ENCODE results near the gene POLA1. TPM values are rescaled to one million over a fixed set of nuclear protein-coding genes. Genes with fewer than 3 reads are reported as not detected.

The POLA1 gene
- total and polyA plus RNA-seq, 12 donors, result 2.2 to 11.0 (median 5.9) TPM

- intact Hi-C loops (cut with DNase I), result no loop called here
- Histone ChIP-seq H3K4me1 (replicated peaks in 1 of 2) (no peaks in the 10 kb centered on the region), H3K36me3 (replicated peaks in 1 of 2) (no peaks in the 10 kb centered on the region), H3K27me3 (peaks cover 3% of the 10 kb centered on the region), H3K9me3 (replicated peaks in 1 of 3) (no peaks in the 10 kb centered on the region), H3K4me3 (no peak overlapping the region), H3K27ac (no peak overlapping the region)
- no peak for DNase-seq
- no peak for TF ChIP-seq CTCF (IDR thresholded peaks at IDR 0.05)
- TF ChIP-seq POLR2A (IDR thresholded peaks at IDR 0.05), result no peak
- 69 to 98% (median 81%) methylated on average over 5 of the region's 5 CpGs for WGBS, 4 donors
Observed at GRCh38 chrX:24927372-24927771, 233.7 kb downstream of the POLA1 start.

GRCh38 chrX:24928114-24928513 is 234.4 kb downstream of the POLA1 start:
- H3K4me1 ChIP-seq (replicated peaks in 1 of 2), result no peaks in the 10 kb centered on the region
- no peak overlapping the region for H3K4me3 ChIP-seq
- H3K36me3 ChIP-seq (replicated peaks in 1 of 2), result no peaks in the 10 kb centered on the region
- no peaks in the 10 kb centered on the region for H3K9me3 ChIP-seq (replicated peaks in 1 of 3)
- no peak for DNase-seq
- H3K27ac ChIP-seq, result no peak overlapping the region
- WGBS, 4 donors, result 80 to 95% (median 88%) methylated on average over 6 of the region's 6 CpGs
- peaks cover 3% of the 10 kb centered on the region for H3K27me3 ChIP-seq
- intact Hi-C loops (cut with DNase I), result no loop called here
- TF ChIP-seq POLR2A (IDR thresholded peaks at IDR 0.05), result no peak
- TF ChIP-seq CTCF (IDR thresholded peaks at IDR 0.05), result no peak

GRCh38 chrX:24934279-24934678 is 240.6 kb downstream of the POLA1 start:
- TF ChIP-seq CTCF (IDR thresholded peaks at IDR 0.05), result no peak
- H3K27ac ChIP-seq, result no peak overlapping the region
- intact Hi-C loops (cut with DNase I), result no loop called here

GRCh38 chrX:24945009-24945408 is 251.3 kb downstream of the POLA1 start:
- H3K4me1 ChIP-seq (replicated peaks in 1 of 2), result no peaks in the 10 kb centered on the region
- no peaks in the 10 kb centered on the region for H3K27me3 ChIP-seq
- no peak overlapping the region for H3K27ac ChIP-seq
- 51 to 89% (median 65%) methylated on average over 4 of the region's 4 CpGs for WGBS, 4 donors
- intact Hi-C loops (cut with DNase I), result no loop called here
- H3K9me3 ChIP-seq (replicated peaks in 1 of 3), result no peaks in the 10 kb centered on the region
- H3K4me3 ChIP-seq, result no peak overlapping the region
- H3K36me3 ChIP-seq (replicated peaks in 1 of 2), result no peaks in the 10 kb centered on the region
- DNase-seq, result no peak
- TF ChIP-seq CTCF (IDR thresholded peaks at IDR 0.05) (no peak), POLR2A (IDR thresholded peaks at IDR 0.05) (no peak)

More at GRCh38 chrX:24934279-24934678, 240.6 kb downstream of the POLA1 start:
- no peak overlapping the region for H3K4me3 ChIP-seq
- H3K36me3 ChIP-seq (replicated peaks in 1 of 2), result no peaks in the 10 kb centered on the region
- no peaks in the 10 kb centered on the region for H3K9me3 ChIP-seq (replicated peaks in 1 of 3)
- H3K4me1 ChIP-seq (replicated peaks in 1 of 2), result no peaks in the 10 kb centered on the region
- no peak for DNase-seq
- no peaks in the 10 kb centered on the region for H3K27me3 ChIP-seq

Measured in adrenal gland (tissue), 12 donors.